ENCODE measurements around the gene PLXNA2.
A peak's percentile ranks its signal among the peaks of the same experiment; 100 is the strongest.

Gene PLXNA2

DNA sequence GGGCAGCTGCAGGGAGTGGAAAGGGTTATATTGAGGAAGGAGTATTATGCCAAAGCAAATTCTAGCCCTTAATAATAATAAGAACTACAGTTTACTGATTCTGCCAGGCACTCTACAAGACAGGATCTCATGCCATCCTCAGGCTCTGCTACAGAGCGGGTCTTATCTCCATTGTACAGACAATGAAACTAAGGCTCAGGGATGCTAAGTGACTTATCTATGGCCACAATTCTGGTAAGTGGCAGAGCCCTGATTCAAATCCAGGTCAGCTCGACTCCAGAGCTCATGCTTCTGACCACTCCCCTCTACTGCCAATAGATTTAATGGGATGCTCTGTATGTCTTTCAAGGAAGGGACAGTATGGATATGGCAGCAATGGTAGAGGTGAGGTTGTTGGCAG, 187.1 kb downstream of the PLXNA2 start:
- H3K4me1 ChIP-seq (ENCODE audit: control insufficient read depth in 5 of 5, insufficient read depth in 5 of 5, low read length in 5 of 5) = peaks cover 0 to 7% (median 0%) of the 10 kb centered on the region in 5 donors
- no peaks in the 10 kb centered on the region for H3K27me3 ChIP-seq (ENCODE audit: control insufficient read depth in 5 of 5, insufficient read depth in 4 of 5, low read length in 5 of 5)
- H3K9ac ChIP-seq (ENCODE audit: low read length in 5 of 5) = no peak overlapping the region
- H3K9me3 ChIP-seq (ENCODE audit: control insufficient read depth in 5 of 5, low read length in 5 of 5) = no peaks in the 10 kb centered on the region
- H3K36me3 ChIP-seq (ENCODE audit: control insufficient read depth in 5 of 5, insufficient read depth in 5 of 5, low read length in 5 of 5) = peaks cover 0 to 87% (median 54%) of the 10 kb centered on the region in 5 donors
- H3K27ac ChIP-seq (ENCODE audit: low read depth, low read length) = no peak overlapping the region
- H3K4me3 ChIP-seq (ENCODE audit: low read depth in 1 of 5, low read length in 5 of 5) = no peak overlapping the region

DNA sequence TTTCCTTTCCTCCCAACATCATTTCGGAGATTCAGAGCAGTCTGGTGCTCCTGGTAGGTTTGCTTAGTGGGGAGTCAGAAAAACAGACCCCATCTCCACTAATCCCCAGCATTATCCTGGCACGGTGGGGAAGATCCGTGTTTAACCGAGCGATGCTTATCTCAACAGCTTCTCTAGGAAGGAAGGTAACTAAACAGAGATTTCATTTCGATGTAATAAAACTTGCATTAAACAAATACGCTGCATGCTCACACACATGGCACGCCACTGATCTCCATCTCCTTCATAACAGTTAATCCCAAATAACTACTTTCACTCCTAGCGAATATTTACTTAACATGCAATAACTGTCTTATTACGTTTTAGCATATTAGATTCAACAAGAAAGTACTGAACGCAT, 188.6 kb downstream of the PLXNA2 start:
- H3K36me3 ChIP-seq (ENCODE audit: control insufficient read depth in 5 of 5, insufficient read depth in 5 of 5, low read length in 5 of 5) = peaks cover 0 to 95% (median 68%) of the 10 kb centered on the region in 5 donors
- H3K9ac ChIP-seq (ENCODE audit: low read length in 5 of 5) = no peak overlapping the region
- H3K27ac ChIP-seq (ENCODE audit: low read depth, low read length) = no peak overlapping the region
- no peaks in the 10 kb centered on the region for H3K4me1 ChIP-seq (ENCODE audit: control insufficient read depth in 5 of 5, insufficient read depth in 5 of 5, low read length in 5 of 5)
- no peak overlapping the region for H3K4me3 ChIP-seq (ENCODE audit: low read depth in 1 of 5, low read length in 5 of 5)
- no peaks in the 10 kb centered on the region for H3K27me3 ChIP-seq (ENCODE audit: control insufficient read depth in 5 of 5, insufficient read depth in 4 of 5, low read length in 5 of 5)
- no peaks in the 10 kb centered on the region for H3K9me3 ChIP-seq (ENCODE audit: control insufficient read depth in 5 of 5, low read length in 5 of 5)

DNA sequence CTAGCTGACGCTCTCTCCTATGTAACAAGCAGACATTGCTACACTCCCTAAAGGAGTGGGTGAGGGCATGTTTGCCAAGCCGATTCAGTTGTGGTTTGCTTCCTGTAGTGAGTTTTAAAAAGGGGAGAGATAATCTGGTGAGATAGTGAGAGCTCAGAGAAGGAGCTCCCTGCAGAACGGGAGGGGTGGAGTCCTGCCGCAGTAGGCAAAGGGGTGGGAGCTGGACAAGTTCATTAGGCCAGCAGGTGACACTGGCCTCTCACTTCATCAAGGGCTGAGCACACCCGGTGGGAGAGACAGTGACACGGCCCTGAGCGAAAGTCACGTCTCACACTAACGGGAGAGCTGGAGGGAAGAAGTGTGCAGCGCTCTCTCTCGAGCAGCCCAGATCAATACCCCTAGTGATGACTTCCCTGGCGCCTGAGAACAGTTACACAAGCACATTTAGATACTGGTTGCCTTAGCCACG, 189.2 kb downstream of the PLXNA2 start:
- Histone ChIP-seq H3K36me3 (ENCODE audit: control insufficient read depth in 5 of 5, insufficient read depth in 5 of 5, low read length in 5 of 5) (peaks cover 0 to 95% (median 66%) of the 10 kb centered on the region in 5 donors), H3K4me3 (ENCODE audit: low read depth in 1 of 5, low read length in 5 of 5) (no peak overlapping the region), H3K27ac (ENCODE audit: low read depth, low read length) (no peak overlapping the region), H3K4me1 (ENCODE audit: control insufficient read depth in 5 of 5, insufficient read depth in 5 of 5, low read length in 5 of 5) (no peaks in the 10 kb centered on the region), H3K27me3 (ENCODE audit: control insufficient read depth in 5 of 5, insufficient read depth in 4 of 5, low read length in 5 of 5) (no peaks in the 10 kb centered on the region), H3K9ac (ENCODE audit: low read length in 5 of 5) (no peak overlapping the region), H3K9me3 (ENCODE audit: control insufficient read depth in 5 of 5, low read length in 5 of 5) (no peaks in the 10 kb centered on the region)

DNA sequence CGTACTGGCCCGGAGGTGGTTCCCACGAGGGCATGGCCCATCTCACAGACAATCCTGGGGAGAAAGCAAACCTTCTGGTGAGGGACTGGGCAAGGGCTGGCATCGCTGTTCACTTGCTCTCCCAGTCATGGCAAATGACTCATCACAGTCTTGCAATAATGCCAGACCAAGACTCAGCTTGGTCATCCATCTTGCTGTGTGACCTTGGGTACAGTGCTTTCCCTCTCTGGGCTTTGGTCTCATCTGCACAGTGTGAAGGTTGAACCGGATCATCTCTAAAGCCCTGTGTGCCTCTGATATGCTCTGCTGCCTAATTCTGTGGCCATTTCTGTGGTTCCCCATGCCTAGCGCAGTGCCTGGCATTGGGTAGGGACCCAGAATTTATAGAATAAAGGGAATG, 189.7 kb downstream of the PLXNA2 start:
- H3K36me3 ChIP-seq (ENCODE audit: control insufficient read depth in 5 of 5, insufficient read depth in 5 of 5, low read length in 5 of 5) = peaks cover 0 to 94% (median 66%) of the 10 kb centered on the region in 5 donors

DNA sequence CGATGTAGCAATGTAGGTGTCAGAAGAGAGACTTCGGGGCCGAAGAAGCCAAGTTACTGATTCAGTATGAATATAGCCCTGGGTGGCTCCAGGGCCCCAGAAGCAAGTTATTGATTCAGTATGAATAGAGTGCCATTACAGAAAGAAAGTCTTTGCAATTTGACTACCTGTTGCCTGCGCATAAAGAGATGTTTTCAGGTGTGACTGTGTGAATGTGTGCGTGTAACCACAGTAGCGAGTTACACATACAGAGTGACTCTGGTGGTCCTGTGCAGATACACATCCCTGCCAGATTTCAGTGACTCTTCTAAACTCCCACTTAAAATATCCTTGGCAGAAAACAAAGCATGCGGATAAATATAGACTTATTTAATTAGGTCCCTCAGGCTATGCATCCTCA, 190.5 kb downstream of the PLXNA2 start:
- Histone ChIP-seq H3K27me3 (ENCODE audit: control insufficient read depth in 5 of 5, insufficient read depth in 4 of 5, low read length in 5 of 5) (no peaks in the 10 kb centered on the region), H3K4me1 (ENCODE audit: control insufficient read depth in 5 of 5, insufficient read depth in 5 of 5, low read length in 5 of 5) (peaks cover 0 to 4% (median 1%) of the 10 kb centered on the region in 5 donors), H3K27ac (ENCODE audit: low read depth, low read length) (no peak overlapping the region), H3K9ac (ENCODE audit: low read length in 5 of 5) (no peak overlapping the region), H3K4me3 (ENCODE audit: low read depth in 1 of 5, low read length in 5 of 5) (no peak overlapping the region), H3K9me3 (ENCODE audit: control insufficient read depth in 5 of 5, low read length in 5 of 5) (no peaks in the 10 kb centered on the region), H3K36me3 (ENCODE audit: control insufficient read depth in 5 of 5, insufficient read depth in 5 of 5, low read length in 5 of 5) (peaks cover 0 to 94% (median 72%) of the 10 kb centered on the region in 5 donors)

More for the DNA sequence above, 189.7 kb downstream of the PLXNA2 start:
- Histone ChIP-seq H3K27me3 (ENCODE audit: control insufficient read depth in 5 of 5, insufficient read depth in 4 of 5, low read length in 5 of 5) (no peaks in the 10 kb centered on the region), H3K9ac (ENCODE audit: low read length in 5 of 5) (no peak overlapping the region), H3K4me3 (ENCODE audit: low read depth in 1 of 5, low read length in 5 of 5) (no peak overlapping the region), H3K27ac (ENCODE audit: low read depth, low read length) (no peak overlapping the region), H3K4me1 (ENCODE audit: control insufficient read depth in 5 of 5, insufficient read depth in 5 of 5, low read length in 5 of 5) (no peaks in the 10 kb centered on the region), H3K9me3 (ENCODE audit: control insufficient read depth in 5 of 5, low read length in 5 of 5) (no peaks in the 10 kb centered on the region)

DNA sequence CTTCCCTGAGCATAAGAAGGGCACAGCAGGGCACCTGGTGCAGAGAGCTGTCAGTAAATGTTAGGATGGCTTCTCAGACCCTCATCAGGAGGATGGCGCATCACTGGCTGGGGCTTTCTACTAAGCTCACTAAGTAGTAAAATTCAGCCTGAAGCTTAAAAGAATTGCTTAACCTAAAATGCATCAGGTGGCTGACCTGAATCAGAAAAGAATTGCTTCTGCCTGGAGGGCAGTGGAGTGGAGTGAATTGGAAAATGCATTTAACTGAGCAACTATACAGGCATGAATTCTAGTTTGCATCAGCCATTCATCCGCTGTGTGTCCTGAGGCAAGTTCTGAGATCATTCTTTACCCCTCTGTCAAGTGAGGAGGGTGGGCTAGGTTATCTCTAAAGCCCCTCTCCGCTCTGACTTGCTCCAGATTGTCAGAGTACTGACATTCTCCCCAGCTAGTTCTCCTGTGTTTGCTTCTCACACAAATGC, 191.2 kb downstream of the PLXNA2 start:
- H3K4me1 ChIP-seq (ENCODE audit: control insufficient read depth in 5 of 5, insufficient read depth in 5 of 5, low read length in 5 of 5) = peaks cover 3 to 11% (median 8%) of the 10 kb centered on the region in 5 donors
- H3K27ac ChIP-seq (ENCODE audit: low read depth, low read length) = no peak overlapping the region
- no peak overlapping the region for H3K9ac ChIP-seq (ENCODE audit: low read length in 5 of 5)
- H3K9me3 ChIP-seq (ENCODE audit: control insufficient read depth in 5 of 5, low read length in 5 of 5) = no peaks in the 10 kb centered on the region
- H3K4me3 ChIP-seq (ENCODE audit: low read depth in 1 of 5, low read length in 5 of 5) = no peak overlapping the region
- H3K27me3 ChIP-seq (ENCODE audit: control insufficient read depth in 5 of 5, insufficient read depth in 4 of 5, low read length in 5 of 5) = no peaks in the 10 kb centered on the region
- peaks cover 0 to 89% (median 72%) of the 10 kb centered on the region in 5 donors for H3K36me3 ChIP-seq (ENCODE audit: control insufficient read depth in 5 of 5, insufficient read depth in 5 of 5, low read length in 5 of 5)

DNA sequence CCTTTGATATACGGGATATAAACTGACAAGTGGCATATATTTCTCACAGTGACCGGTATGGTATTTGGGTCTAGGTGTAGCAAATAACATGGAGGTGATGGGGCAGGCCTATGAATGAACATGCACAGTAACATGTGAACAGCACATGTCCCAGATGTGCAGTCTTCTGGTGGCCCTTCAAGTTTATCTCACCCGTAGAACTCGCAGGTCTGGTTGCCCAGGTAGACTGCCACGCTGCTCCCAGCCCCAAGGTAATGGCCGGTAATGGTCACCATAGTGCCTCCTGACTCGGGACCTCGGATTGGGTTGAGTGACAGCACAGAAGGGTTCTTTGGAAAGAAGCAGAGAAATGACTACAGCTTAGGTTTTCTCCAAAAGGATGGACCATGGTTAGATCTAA, 192.0 kb downstream of the PLXNA2 start:
- Histone ChIP-seq H3K27ac (ENCODE audit: low read depth, low read length) (no peak overlapping the region), H3K27me3 (ENCODE audit: control insufficient read depth in 5 of 5, insufficient read depth in 4 of 5, low read length in 5 of 5) (no peaks in the 10 kb centered on the region), H3K9ac (ENCODE audit: low read length in 5 of 5) (no peak overlapping the region), H3K9me3 (ENCODE audit: control insufficient read depth in 5 of 5, low read length in 5 of 5) (no peaks in the 10 kb centered on the region), H3K4me3 (ENCODE audit: low read depth in 1 of 5, low read length in 5 of 5) (no peak overlapping the region), H3K4me1 (ENCODE audit: control insufficient read depth in 5 of 5, insufficient read depth in 5 of 5, low read length in 5 of 5) (peaks cover 10 to 19% (median 16%) of the 10 kb centered on the region in 5 donors), H3K36me3 (ENCODE audit: control insufficient read depth in 5 of 5, insufficient read depth in 5 of 5, low read length in 5 of 5) (peaks cover 0 to 88% (median 69%) of the 10 kb centered on the region in 5 donors)

DNA sequence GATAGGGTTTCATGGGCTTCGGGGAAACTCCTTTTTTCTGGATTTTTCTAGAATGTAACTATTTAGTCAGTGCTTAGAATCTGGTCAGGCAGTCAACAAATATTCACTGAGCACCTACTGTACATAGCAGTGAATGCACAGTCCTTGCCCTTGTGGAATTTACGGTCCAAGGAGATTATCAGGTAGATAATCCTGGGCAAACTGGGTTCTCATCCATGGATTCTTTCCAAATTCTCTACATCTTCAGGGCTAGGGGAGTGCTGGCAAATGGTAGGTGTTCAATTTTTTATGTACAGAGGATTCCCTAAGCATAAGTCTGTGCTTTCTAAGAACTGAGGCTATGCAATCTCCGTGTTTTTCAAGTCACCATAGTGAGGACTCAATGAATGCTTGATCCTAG, 192.5 kb downstream of the PLXNA2 start:
- Histone ChIP-seq H3K9me3 (ENCODE audit: control insufficient read depth in 5 of 5, low read length in 5 of 5) (no peaks in the 10 kb centered on the region), H3K9ac (ENCODE audit: low read length in 5 of 5) (no peak overlapping the region), H3K27me3 (ENCODE audit: control insufficient read depth in 5 of 5, insufficient read depth in 4 of 5, low read length in 5 of 5) (no peaks in the 10 kb centered on the region), H3K36me3 (ENCODE audit: control insufficient read depth in 5 of 5, insufficient read depth in 5 of 5, low read length in 5 of 5) (peaks cover 0 to 84% (median 68%) of the 10 kb centered on the region in 5 donors), H3K27ac (ENCODE audit: low read depth, low read length) (no peak overlapping the region), H3K4me1 (ENCODE audit: control insufficient read depth in 5 of 5, insufficient read depth in 5 of 5, low read length in 5 of 5) (peaks cover 10 to 22% (median 19%) of the 10 kb centered on the region in 5 donors), H3K4me3 (ENCODE audit: low read depth in 1 of 5, low read length in 5 of 5) (no peak overlapping the region)

DNA sequence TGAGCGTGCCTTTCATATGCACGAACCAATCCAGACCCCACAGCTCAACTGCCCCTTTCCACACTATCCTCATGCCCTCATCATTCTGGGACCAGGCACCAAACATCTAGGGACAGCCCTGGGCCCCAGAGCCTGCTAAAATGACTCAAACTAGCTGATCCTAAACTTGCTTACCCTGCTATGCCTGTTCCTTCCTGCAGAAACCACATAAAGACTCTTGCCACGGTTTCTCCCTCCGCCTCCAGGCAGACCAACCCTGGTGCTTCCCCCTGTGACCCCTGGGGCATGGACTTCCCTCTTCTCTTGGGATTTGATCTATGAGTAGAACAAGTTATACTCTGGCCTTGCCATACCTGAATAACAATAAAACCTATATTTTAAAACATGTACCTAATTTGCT, 195.3 kb downstream of the PLXNA2 start:
- H3K36me3 ChIP-seq (ENCODE audit: control insufficient read depth in 5 of 5, insufficient read depth in 5 of 5, low read length in 5 of 5) = peaks cover 0 to 85% (median 70%) of the 10 kb centered on the region in 5 donors

DNA sequence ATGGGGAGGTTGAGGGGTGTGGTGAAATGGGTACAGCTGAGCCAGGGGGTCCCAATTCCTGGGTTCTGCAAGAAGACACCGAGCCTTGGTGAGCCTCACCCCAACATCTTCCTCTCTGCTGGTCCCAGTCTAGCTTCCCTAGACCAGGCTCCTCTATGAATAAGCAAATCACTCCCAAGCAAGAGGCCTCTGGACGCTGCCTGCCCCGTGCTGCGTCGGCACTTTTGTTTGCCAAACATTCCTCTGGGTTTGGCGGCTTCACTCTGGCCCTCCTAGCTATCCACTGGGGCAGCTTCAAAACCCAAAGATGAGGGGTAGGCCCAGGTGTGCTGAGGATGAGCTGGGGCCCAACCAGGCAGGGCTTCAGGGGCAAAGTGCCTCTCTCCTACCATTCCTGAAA, 196.2 kb downstream of the PLXNA2 start:
- no peak overlapping the region for H3K4me3 ChIP-seq (ENCODE audit: low read depth in 1 of 5, low read length in 5 of 5)
- peaks cover 10 to 26% (median 20%) of the 10 kb centered on the region in 5 donors for H3K4me1 ChIP-seq (ENCODE audit: control insufficient read depth in 5 of 5, insufficient read depth in 5 of 5, low read length in 5 of 5)
- H3K9ac ChIP-seq (ENCODE audit: low read length in 5 of 5) = peak overlapping the region in 1 of 5 donors; percentile 11

More for the DNA sequence above, 195.3 kb downstream of the PLXNA2 start:
- peaks cover 10 to 26% (median 20%) of the 10 kb centered on the region in 5 donors for H3K4me1 ChIP-seq (ENCODE audit: control insufficient read depth in 5 of 5, insufficient read depth in 5 of 5, low read length in 5 of 5)
- H3K4me3 ChIP-seq (ENCODE audit: low read depth in 1 of 5, low read length in 5 of 5) = no peak overlapping the region
- no peak overlapping the region for H3K27ac ChIP-seq (ENCODE audit: low read depth, low read length)
- no peaks in the 10 kb centered on the region for H3K9me3 ChIP-seq (ENCODE audit: control insufficient read depth in 5 of 5, low read length in 5 of 5)
- H3K27me3 ChIP-seq (ENCODE audit: control insufficient read depth in 5 of 5, insufficient read depth in 4 of 5, low read length in 5 of 5) = no peaks in the 10 kb centered on the region
- no peak overlapping the region for H3K9ac ChIP-seq (ENCODE audit: low read length in 5 of 5)

More for the DNA sequence above, 196.2 kb downstream of the PLXNA2 start:
- Histone ChIP-seq H3K9me3 (ENCODE audit: control insufficient read depth in 5 of 5, low read length in 5 of 5) (no peaks in the 10 kb centered on the region), H3K27ac (ENCODE audit: low read depth, low read length) (peak overlapping the region; percentile 30), H3K36me3 (ENCODE audit: control insufficient read depth in 5 of 5, insufficient read depth in 5 of 5, low read length in 5 of 5) (peaks cover 0 to 85% (median 70%) of the 10 kb centered on the region in 5 donors), H3K27me3 (ENCODE audit: control insufficient read depth in 5 of 5, insufficient read depth in 4 of 5, low read length in 5 of 5) (no peaks in the 10 kb centered on the region)

Measured in subcutaneous abdominal adipose tissue (tissue), 5 donors.